Measurements from ENCODE around the gene KDM6B.

The KDM6B gene

DNA sequence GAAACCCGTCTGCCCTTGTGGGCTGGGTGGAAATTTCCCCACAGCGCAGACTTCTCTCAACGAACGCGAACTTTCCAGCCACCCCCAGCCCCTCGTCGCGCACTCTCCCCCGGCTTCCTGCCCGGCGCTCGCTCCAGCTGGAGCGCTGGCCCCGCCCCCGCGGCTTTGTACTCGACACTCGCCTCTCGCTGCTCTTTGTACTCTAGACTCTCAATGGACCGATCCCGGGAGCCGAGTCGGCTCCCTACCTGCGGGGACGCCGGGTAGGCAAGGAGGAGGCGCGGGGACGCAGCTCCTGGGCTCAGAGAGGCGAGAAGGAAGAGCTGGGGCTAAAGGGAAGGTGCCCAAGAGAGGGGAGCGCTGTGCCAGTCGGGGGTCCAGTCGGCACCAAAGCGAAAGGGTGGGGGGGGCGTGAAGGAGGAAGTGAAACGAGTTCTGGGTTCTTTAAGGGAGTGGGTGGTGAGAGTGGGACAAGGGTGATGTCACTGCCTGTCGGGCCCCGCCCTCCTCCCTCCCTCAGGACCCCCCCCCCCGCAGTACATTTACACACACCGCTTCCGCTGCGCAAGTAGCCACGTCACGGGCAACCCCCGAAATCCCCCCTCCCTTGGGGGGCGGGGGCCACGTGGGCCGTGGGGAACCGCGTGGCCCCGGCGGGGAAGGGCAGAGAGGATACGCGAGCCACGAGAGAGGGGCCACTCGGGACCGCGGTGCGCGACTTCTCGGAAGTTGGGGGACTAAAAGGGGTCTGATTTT, 9.7 kb downstream of the KDM6B start:
- Mint-ChIP-seq H3K27ac (peak overlapping the region; percentile 99), H3K4me1 (peaks cover 29% of the 10 kb centered on the region), H3K36me3 (peaks cover 15% of the 10 kb centered on the region), H3K9me3 (no peaks in the 10 kb centered on the region), H3K4me3 (peak overlapping the region; percentile 98), H3K27me3 (no peaks in the 10 kb centered on the region)

DNA sequence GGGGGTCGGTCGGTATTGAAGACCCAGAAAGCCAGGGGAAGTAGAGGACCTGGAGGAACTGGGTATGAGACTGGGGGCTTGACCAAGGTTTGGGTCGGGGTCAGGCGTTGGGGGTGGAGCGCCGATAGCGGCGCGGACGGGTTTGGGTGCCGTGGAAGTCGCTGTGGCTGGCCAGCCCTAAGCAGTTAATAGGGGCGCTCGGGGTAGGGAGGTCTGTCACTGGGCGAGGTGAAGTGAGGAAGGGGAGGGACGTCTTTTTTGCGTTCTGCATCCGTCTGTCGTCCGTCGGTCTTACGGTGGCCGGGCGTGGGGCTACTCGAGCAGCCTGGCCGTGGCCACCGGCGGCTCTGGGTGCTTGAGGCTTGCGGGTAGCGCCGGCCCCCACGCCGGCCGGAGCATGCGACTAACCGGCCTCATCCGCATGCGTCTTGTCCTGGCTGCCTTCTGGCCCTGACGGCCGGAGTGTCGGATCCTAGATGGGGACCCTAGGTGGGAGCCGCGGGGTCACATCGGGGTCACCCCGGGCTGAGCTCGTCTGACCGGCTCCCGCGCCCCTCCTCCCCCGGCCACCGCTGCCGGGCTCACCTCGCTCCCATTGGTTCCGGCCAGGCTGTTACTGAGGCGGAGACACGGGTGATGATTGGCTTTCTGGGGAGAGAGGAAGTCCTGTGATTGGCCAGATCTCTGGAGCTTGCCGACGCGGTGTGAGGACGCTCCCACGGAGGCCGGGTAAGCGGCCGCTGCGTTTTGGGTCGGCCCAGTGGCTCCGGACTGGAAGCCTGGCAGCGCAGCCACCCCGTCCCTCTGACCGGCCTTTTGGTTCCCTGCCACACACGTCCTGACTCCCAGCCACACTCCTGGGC, 10.5 kb downstream of the KDM6B start:
- H3K27me3 Mint-ChIP-seq = no peaks in the 10 kb centered on the region
- H3K27ac Mint-ChIP-seq = peak overlapping the region; percentile 99
- H3K9me3 Mint-ChIP-seq = no peaks in the 10 kb centered on the region
- H3K4me3 Mint-ChIP-seq = peak overlapping the region; percentile 98
- H3K36me3 Mint-ChIP-seq = peaks cover 15% of the 10 kb centered on the region
- peaks cover 21% of the 10 kb centered on the region for H3K4me1 Mint-ChIP-seq

DNA sequence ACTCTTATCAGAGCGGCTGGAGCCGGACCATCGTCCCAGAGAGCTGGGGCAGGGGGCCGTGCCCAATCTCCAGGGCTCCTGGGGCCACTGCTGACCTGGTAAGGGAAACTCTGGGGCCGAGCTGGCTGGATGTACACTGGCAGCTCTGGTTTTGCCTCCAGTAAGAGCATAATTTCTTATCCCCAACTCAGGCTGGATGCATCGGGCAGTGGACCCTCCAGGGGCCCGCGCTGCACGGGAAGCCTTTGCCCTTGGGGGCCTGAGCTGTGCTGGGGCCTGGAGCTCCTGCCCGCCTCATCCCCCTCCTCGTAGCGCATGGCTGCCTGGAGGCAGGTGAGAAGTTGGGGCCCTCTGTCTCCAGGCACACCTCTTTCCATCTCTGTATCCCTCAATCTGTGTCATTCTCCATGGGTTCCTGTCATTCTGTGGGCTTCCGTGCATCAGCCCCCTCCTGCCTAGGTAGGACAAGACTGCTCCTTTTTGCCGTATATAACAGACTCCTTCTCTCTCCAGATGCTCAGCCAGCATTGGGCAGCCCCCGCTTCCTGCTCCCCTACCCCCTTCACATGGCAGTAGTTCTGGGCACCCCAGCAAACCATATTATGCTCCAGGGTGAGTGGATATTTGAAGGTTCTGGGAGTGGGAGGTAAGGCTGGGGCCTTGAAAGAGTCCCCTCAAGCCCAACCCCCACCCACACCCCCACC, 11.5 kb downstream of the KDM6B start:
- Mint-ChIP-seq H3K4me3 (peak overlapping the region; percentile 98), H3K9me3 (no peaks in the 10 kb centered on the region), H3K4me1 (peaks cover 21% of the 10 kb centered on the region), H3K36me3 (peaks cover 18% of the 10 kb centered on the region), H3K27ac (peak overlapping the region; percentile 99), H3K27me3 (no peaks in the 10 kb centered on the region)

DNA sequence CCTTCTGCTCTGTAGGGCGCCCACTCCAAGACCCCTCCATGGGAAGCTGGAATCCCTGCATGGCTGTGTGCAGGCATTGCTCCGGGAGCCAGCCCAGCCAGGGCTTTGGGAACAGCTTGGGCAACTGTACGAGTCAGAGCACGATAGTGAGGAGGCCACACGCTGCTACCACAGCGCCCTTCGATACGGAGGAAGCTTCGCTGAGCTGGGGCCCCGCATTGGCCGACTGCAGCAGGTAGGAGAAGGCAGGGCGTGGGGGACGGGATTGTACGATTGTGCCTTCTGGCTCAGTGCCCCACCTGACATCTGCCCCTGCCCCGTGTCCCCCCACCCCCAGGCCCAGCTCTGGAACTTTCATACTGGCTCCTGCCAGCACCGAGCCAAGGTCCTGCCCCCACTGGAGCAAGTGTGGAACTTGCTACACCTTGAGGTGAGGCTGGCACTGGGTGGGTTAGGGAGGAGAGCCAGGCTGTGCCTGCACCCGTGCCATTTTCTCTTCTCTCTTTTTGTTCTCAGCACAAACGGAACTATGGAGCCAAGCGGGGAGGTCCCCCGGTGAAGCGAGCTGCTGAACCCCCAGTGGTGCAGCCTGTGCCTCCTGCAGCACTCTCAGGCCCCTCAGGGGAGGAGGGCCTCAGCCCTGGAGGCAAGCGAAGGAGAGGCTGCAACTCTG, 12.2 kb downstream of the KDM6B start:
- peaks cover 21% of the 10 kb centered on the region for H3K4me1 Mint-ChIP-seq
- peak overlapping the region; percentile 98 for H3K4me3 Mint-ChIP-seq
- H3K36me3 Mint-ChIP-seq = peaks cover 18% of the 10 kb centered on the region

DNA sequence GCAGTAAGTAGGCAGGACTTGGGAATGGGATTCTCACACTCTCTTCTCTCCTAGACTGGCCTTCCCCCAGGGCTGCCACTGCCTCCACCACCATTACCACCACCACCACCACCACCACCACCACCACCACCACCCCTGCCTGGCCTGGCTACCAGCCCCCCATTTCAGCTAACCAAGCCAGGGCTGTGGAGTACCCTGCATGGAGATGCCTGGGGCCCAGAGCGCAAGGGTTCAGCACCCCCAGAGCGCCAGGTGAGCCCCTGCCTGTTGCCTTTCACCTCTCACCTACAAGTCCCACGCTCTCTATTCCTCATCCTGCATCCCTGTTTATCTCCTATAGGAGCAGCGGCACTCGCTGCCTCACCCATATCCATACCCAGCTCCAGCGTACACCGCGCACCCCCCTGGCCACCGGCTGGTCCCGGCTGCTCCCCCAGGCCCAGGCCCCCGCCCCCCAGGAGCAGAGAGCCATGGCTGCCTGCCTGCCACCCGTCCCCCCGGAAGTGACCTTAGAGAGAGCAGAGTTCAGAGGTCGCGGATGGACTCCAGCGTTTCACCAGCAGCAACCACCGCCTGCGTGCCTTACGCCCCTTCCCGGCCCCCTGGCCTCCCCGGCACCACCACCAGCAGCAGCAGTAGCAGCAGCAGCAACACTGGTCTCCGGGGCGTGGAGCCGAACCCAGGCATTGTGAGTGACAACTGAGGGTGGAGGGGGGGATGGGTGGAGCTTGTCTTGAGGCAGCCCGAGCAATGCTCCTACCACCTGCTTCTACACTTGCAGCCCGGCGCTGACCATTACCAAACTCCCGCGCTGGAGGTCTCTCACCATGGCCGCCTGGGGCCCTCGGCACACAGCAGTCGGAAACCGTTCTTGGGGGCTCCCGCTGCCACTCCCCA, 13.0 kb downstream of the KDM6B start:
- H3K4me3 Mint-ChIP-seq = peak overlapping the region; percentile 98
- no peaks in the 10 kb centered on the region for H3K27me3 Mint-ChIP-seq
- peaks cover 29% of the 10 kb centered on the region for H3K4me1 Mint-ChIP-seq
- peaks cover 18% of the 10 kb centered on the region for H3K36me3 Mint-ChIP-seq
- peak overlapping the region; percentile 46 for H3K27ac Mint-ChIP-seq
- H3K9me3 Mint-ChIP-seq = no peaks in the 10 kb centered on the region

More for the DNA sequence above, 12.2 kb downstream of the KDM6B start:
- no peaks in the 10 kb centered on the region for H3K9me3 Mint-ChIP-seq
- H3K27ac Mint-ChIP-seq = peak overlapping the region; percentile 82
- no peaks in the 10 kb centered on the region for H3K27me3 Mint-ChIP-seq

DNA sequence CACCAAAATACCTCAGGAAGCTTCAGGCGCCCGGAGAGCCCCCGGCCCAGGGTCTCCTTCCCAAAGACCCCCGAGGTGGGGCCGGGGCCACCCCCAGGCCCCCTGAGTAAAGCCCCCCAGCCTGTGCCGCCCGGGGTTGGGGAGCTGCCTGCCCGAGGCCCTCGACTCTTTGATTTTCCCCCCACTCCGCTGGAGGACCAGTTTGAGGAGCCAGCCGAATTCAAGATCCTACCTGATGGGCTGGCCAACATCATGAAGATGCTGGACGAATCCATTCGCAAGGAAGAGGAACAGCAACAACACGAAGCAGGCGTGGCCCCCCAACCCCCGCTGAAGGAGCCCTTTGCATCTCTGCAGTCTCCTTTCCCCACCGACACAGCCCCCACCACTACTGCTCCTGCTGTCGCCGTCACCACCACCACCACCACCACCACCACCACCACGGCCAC, 14.1 kb downstream of the KDM6B start:
- Mint-ChIP-seq H3K9me3 (no peaks in the 10 kb centered on the region), H3K4me3 (peak overlapping the region; percentile 78), H3K27me3 (no peaks in the 10 kb centered on the region), H3K36me3 (peaks cover 18% of the 10 kb centered on the region), H3K4me1 (peaks cover 29% of the 10 kb centered on the region), H3K27ac (no peak overlapping the region)

DNA sequence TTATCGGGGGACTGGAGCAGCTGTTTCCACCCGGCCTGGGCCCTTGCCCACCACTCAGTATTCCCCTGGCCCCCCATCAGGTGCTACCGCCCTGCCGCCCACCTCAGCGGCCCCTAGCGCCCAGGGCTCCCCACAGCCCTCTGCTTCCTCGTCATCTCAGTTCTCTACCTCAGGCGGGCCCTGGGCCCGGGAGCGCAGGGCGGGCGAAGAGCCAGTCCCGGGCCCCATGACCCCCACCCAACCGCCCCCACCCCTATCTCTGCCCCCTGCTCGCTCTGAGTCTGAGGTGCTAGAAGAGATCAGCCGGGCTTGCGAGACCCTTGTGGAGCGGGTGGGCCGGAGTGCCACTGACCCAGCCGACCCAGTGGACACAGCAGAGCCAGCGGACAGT, 14.7 kb downstream of the KDM6B start:
- Mint-ChIP-seq H3K27ac (no peak overlapping the region), H3K4me1 (peaks cover 30% of the 10 kb centered on the region), H3K4me3 (peak overlapping the region; percentile 82), H3K27me3 (no peaks in the 10 kb centered on the region), H3K9me3 (no peaks in the 10 kb centered on the region), H3K36me3 (peaks cover 19% of the 10 kb centered on the region)

DNA sequence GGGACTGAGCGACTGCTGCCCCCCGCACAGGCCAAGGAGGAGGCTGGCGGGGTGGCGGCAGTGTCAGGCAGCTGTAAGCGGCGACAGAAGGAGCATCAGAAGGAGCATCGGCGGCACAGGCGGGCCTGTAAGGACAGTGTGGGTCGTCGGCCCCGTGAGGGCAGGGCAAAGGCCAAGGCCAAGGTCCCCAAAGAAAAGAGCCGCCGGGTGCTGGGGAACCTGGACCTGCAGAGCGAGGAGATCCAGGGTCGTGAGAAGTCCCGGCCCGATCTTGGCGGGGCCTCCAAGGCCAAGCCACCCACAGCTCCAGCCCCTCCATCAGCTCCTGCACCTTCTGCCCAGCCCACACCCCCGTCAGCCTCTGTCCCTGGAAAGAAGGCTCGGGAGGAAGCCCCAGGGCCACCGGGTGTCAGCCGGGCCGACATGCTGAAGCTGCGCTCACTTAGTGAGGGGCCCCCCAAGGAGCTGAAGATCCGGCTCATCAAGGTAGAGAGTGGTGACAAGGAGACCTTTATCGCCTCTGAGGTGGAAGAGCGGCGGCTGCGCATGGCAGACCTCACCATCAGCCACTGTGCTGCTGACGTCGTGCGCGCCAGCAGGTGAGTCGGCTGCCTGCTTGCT, 15.2 kb downstream of the KDM6B start:
- H3K4me1 Mint-ChIP-seq = peaks cover 33% of the 10 kb centered on the region
- H3K36me3 Mint-ChIP-seq = peaks cover 19% of the 10 kb centered on the region
- H3K4me3 Mint-ChIP-seq = peak overlapping the region; percentile 82
- peak overlapping the region; percentile 2 for H3K27ac Mint-ChIP-seq
- H3K27me3 Mint-ChIP-seq = no peaks in the 10 kb centered on the region
- no peaks in the 10 kb centered on the region for H3K9me3 Mint-ChIP-seq

DNA sequence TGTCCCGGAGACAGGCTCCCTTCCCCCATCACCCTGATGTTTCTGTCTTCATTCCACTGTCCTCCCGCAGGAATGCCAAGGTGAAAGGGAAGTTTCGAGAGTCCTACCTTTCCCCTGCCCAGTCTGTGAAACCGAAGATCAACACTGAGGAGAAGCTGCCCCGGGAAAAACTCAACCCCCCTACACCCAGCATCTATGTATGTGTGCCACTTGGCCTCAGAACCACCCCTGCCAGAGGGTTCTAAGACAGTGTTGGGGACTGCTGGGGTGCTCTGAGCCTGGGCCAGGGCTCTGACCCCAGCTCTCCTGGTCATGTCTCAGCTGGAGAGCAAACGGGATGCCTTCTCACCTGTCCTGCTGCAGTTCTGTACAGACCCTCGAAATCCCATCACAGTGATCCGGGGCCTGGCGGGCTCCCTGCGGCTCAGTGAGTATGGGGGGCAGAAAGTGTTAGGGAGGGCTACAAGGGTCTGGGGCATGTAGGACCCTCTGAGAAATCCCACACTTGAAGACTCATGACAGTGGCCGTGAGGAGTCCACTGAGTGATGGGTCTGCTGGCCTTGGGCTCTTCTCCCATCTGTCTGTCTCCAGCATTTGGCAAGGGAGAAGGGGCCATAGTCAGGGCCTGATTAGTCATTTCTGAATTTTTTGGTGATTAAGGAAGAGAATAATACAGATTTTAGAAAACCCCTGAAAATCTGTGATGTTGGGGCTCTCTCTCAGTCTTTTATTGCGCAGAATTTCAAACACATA, 15.9 kb downstream of the KDM6B start:
- H3K4me3 Mint-ChIP-seq = peak overlapping the region; percentile 82
- no peaks in the 10 kb centered on the region for H3K27me3 Mint-ChIP-seq
- H3K4me1 Mint-ChIP-seq = peaks cover 33% of the 10 kb centered on the region
- H3K9me3 Mint-ChIP-seq = no peaks in the 10 kb centered on the region
- H3K27ac Mint-ChIP-seq = peak overlapping the region; percentile 62
- H3K36me3 Mint-ChIP-seq = peaks cover 19% of the 10 kb centered on the region

DNA sequence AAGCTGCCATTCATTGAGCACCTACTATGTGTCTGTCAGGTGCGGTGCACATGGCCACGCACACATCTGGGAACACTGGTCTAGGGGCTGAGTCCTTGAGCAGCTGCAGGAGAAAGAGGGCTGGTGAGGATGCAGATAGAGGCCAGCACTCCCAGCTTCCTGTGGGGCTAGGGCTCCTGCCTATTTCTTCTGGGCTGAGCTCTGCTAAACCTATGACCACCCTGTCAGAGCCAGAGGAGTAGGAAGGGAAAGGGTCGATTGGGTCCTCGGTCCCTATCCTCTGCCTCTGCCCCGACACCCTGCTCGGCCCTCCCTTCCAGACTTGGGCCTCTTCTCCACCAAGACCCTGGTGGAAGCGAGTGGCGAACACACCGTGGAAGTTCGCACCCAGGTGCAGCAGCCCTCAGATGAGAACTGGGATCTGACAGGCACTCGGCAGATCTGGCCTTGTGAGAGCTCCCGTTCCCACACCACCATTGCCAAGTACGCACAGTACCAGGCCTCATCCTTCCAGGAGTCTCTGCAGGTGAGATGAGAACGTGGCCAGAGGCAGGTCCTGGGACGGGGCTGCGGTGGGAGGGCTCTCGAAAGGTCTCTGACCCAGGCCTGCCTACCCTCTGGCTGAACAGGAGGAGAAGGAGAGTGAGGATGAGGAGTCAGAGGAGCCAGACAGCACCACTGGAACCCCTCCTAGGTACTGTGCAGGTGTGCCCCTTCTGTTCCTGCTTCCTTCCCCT, 16.9 kb downstream of the KDM6B start:
- peaks cover 20% of the 10 kb centered on the region for H3K36me3 Mint-ChIP-seq
- peak overlapping the region; percentile 82 for H3K4me3 Mint-ChIP-seq
- H3K9me3 Mint-ChIP-seq = no peaks in the 10 kb centered on the region
- H3K27ac Mint-ChIP-seq = no peak overlapping the region
- no peaks in the 10 kb centered on the region for H3K27me3 Mint-ChIP-seq
- H3K4me1 Mint-ChIP-seq = peaks cover 33% of the 10 kb centered on the region

DNA sequence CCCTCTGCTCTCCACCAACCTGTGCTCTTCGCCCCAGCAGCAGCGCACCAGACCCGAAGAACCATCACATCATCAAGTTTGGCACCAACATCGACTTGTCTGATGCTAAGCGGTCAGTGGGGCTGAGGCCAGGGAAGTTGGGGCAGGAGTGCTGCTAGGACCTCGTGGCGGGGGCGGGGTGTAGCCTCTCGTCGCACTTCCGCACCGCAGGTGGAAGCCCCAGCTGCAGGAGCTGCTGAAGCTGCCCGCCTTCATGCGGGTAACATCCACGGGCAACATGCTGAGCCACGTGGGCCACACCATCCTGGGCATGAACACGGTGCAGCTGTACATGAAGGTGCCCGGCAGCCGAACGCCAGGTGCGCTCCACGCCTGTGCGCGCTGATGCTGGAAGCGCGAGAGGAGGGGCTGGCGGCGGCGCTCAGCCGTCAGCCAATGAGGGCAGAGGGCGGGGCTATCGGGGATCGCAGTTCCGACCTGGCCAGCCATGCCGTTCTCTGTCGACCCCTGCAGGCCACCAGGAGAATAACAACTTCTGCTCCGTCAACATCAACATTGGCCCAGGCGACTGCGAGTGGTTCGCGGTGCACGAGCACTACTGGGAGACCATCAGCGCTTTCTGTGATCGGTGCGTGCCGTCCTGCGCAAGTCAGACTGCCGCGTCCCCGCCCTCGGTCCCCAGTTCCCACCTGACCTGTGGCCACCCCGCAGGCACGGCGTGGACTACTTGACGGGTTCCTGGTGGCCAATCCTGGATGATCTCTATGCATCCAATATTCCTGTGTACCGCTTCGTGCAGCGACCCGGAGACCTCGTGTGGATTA, 17.6 kb downstream of the KDM6B start:
- Mint-ChIP-seq H3K27me3 (no peaks in the 10 kb centered on the region), H3K4me3 (peak overlapping the region; percentile 82), H3K36me3 (peaks cover 18% of the 10 kb centered on the region), H3K27ac (peak overlapping the region; percentile 82), H3K9me3 (no peaks in the 10 kb centered on the region), H3K4me1 (peaks cover 29% of the 10 kb centered on the region)

DNA sequence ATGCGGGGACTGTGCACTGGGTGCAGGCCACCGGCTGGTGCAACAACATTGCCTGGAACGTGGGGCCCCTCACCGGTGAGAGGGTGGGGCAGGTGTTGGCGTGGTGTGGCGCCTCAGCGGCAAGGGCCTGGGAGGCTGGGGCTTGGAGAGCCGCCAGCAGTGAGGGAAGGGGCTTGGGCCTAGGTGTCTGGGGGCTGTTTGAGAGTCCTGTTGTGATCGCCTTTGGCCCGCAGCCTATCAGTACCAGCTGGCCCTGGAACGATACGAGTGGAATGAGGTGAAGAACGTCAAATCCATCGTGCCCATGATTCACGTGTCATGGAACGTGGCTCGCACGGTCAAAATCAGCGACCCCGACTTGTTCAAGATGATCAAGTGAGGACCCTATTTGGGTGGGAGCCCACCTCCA, 18.2 kb downstream of the KDM6B start:
- H3K36me3 Mint-ChIP-seq = peaks cover 16% of the 10 kb centered on the region
- no peaks in the 10 kb centered on the region for H3K9me3 Mint-ChIP-seq
- H3K4me3 Mint-ChIP-seq = peak overlapping the region; percentile 82
- H3K27me3 Mint-ChIP-seq = no peaks in the 10 kb centered on the region
- peak overlapping the region; percentile 82 for H3K27ac Mint-ChIP-seq
- H3K4me1 Mint-ChIP-seq = peaks cover 29% of the 10 kb centered on the region

Data from activated naive CD4-positive, alpha-beta T cell treated with anti-CD3 and anti-CD28 coated beads, Interleukin-2, amount 50 U/mL, for 24 hours (primary cell).